ENCODE data around the gene PTPRU. TPM values are rescaled to one million over a fixed set of nuclear protein-coding genes. Genes with fewer than 3 reads are reported as not detected.

Gene PTPRU
- total RNA-seq, 2 experiments from 2014 or later, result 0.16 to 0.56 TPM

DNA sequence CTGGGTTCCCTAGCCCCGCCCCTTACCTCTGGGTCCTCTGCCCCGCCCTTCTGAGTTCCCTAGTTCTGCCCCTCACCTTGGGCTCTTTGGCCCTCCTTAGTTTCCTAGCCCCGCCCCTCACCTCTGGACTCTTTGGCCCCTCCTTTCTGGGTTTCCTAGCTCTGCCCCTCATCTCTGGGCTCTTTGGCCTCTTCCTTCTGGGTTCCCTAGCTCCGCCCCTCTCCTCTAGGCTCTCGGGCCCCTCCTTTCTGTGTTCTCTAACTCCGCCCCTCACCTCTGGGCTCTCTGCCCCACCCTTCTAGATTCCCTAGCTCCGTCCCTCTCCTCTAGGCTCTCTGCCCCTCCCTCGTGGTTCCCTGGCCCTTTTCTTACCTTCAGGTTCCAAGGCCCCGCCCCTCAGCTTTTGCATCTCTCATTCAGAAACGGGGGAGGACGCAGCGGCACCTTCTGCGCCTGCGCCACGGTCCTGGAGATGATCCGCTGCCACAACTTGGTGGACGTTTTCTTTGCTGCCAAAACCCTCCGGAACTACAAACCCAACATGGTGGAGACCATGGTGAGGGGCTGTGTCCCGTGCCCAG is 88.5 kb downstream of the PTPRU start:
- H3K4me3 Mint-ChIP-seq, result no peak overlapping the region

DNA sequence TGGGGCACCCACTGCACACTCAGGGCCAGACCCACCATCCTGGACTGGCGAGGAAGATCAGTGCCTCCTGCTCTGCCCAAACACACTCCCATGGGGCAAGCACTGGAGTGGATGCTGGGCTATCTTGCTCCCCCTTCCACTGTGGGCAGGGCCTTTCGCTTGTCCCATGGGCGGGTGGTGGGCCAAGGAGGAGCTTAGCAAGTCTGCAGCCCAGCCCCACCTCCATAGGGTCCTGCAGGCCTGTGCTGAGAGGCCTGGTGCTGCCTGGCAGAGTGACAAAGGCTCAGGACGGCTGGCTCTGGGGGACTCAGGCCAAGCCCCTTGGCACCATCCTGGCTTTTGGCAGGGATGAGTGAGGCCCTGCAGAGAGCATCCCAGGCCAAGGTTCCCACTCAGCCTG is 89.4 kb downstream of the PTPRU start:
- no peak for DNase-seq
- Histone ChIP-seq H3K27ac (ENCODE audit: low read depth in 1 of 2, low read length in 2 of 2) (no peak overlapping the region), H3K4me3 (ENCODE audit: low read length) (no peak overlapping the region), H3K4me1 (ENCODE audit: insufficient read depth, low read length) (no peaks in the 10 kb centered on the region), H3K36me3 (ENCODE audit: insufficient read depth, low read length) (no peaks in the 10 kb centered on the region), H3K9me3 (ENCODE audit: control insufficient read depth in 1 of 2, insufficient read depth in 1 of 2, low read length in 2 of 2) (no peaks in the 10 kb centered on the region), H3K27me3 (ENCODE audit: control insufficient read depth in 1 of 2, insufficient read depth in 2 of 2, low read length in 2 of 2) (peaks cover 0 to 3% of the 10 kb centered on the region in 2 experiments)
- ATAC-seq (ENCODE audit: poor library complexity), result no peak
- H3K4me3 Mint-ChIP-seq, result no peak overlapping the region
- TF ChIP-seq, protein P1, sequence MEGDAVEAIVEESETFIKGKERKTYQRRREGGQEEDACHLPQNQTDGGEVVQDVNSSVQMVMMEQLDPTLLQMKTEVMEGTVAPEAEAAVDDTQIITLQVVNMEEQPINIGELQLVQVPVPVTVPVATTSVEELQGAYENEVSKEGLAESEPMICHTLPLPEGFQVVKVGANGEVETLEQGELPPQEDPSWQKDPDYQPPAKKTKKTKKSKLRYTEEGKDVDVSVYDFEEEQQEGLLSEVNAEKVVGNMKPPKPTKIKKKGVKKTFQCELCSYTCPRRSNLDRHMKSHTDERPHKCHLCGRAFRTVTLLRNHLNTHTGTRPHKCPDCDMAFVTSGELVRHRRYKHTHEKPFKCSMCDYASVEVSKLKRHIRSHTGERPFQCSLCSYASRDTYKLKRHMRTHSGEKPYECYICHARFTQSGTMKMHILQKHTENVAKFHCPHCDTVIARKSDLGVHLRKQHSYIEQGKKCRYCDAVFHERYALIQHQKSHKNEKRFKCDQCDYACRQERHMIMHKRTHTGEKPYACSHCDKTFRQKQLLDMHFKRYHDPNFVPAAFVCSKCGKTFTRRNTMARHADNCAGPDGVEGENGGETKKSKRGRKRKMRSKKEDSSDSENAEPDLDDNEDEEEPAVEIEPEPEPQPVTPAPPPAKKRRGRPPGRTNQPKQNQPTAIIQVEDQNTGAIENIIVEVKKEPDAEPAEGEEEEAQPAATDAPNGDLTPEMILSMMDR (IDR thresholded peaks at IDR 0.05), result no peak
- CTCF ChIA-PET, result no interaction called here
- no peaks in the 10 kb centered on the region for H3K36me3 Mint-ChIP-seq (ENCODE audit: low read depth)
- H3K27ac Mint-ChIP-seq, result no peak overlapping the region
- no peaks in the 10 kb centered on the region for H3K9me3 Mint-ChIP-seq
- POLR2A ChIA-PET, result no interaction called here
- peaks cover 10% of the 10 kb centered on the region for H3K27me3 Mint-ChIP-seq
- intact Hi-C loops (cut with DNase I, micrococcal nuclease), result no loop called here
- no peaks in the 10 kb centered on the region for H3K4me1 Mint-ChIP-seq (ENCODE audit: low read depth)

More for the DNA sequence above, 88.5 kb downstream of the PTPRU start:
- Mint-ChIP-seq H3K9me3 (no peaks in the 10 kb centered on the region), H3K27me3 (peaks cover 6% of the 10 kb centered on the region), H3K4me1 (ENCODE audit: low read depth) (no peaks in the 10 kb centered on the region), H3K36me3 (ENCODE audit: low read depth) (no peaks in the 10 kb centered on the region), H3K27ac (no peak overlapping the region)
- intact Hi-C loops (cut with DNase I, micrococcal nuclease), result no loop called here
- Histone ChIP-seq H3K4me3 (ENCODE audit: low read length) (no peak overlapping the region), H3K27ac (ENCODE audit: low read depth in 1 of 2, low read length in 2 of 2) (no peak overlapping the region), H3K27me3 (ENCODE audit: control insufficient read depth in 1 of 2, insufficient read depth in 2 of 2, low read length in 2 of 2) (peaks cover 0 to under 1% of the 10 kb centered on the region in 2 experiments), H3K4me1 (ENCODE audit: insufficient read depth, low read length) (no peaks in the 10 kb centered on the region), H3K36me3 (ENCODE audit: insufficient read depth, low read length) (no peaks in the 10 kb centered on the region), H3K9me3 (ENCODE audit: control insufficient read depth in 1 of 2, insufficient read depth in 1 of 2, low read length in 2 of 2) (no peaks in the 10 kb centered on the region)
- TF ChIP-seq, protein P1 (IDR thresholded peaks at IDR 0.05), result no peak
- ChIA-PET POLR2A (interaction anchor here (0.6 kb wide), 1 partner anchor 1561 kb away, joined by 3 read pairs; no protein-coding TSS in a partner anchor), CTCF (no interaction called here)
- no peak for ATAC-seq (ENCODE audit: poor library complexity)
- no peak for DNase-seq

DNA sequence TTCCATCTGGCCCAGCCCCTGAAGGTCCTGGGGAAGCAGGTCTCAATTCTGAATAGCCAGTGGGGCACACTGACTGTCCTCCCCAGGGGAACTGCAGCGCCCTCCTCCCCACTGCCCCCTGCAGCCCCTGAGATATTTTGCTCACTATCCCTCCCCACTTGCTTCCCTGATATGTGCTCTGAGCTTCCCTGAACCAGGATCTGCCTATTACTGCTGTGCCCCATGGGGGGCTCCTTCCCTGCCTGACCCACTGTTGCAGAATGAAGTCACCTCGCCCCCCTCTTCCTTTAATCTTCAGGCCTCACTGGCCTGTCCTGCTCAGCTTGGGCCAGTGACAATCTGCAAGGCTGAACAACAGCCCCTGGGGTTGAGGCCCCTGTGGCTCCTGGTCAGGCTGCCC is 89.8 kb downstream of the PTPRU start:
- no peaks in the 10 kb centered on the region for H3K4me1 Mint-ChIP-seq (ENCODE audit: low read depth)
- H3K36me3 Mint-ChIP-seq (ENCODE audit: low read depth), result no peaks in the 10 kb centered on the region
- Histone ChIP-seq H3K27me3 (ENCODE audit: control insufficient read depth in 1 of 2, insufficient read depth in 2 of 2, low read length in 2 of 2) (peaks cover 0 to 3% of the 10 kb centered on the region in 2 experiments), H3K4me1 (ENCODE audit: insufficient read depth, low read length) (no peaks in the 10 kb centered on the region), H3K9me3 (ENCODE audit: control insufficient read depth in 1 of 2, insufficient read depth in 1 of 2, low read length in 2 of 2) (no peaks in the 10 kb centered on the region), H3K4me3 (ENCODE audit: low read length) (no peak overlapping the region), H3K36me3 (ENCODE audit: insufficient read depth, low read length) (no peaks in the 10 kb centered on the region), H3K27ac (ENCODE audit: low read depth in 1 of 2, low read length in 2 of 2) (no peak overlapping the region)
- DNase-seq, result no peak
- ChIA-PET POLR2A (no interaction called here), CTCF (no interaction called here)
- no peak overlapping the region for H3K4me3 Mint-ChIP-seq
- H3K9me3 Mint-ChIP-seq, result no peaks in the 10 kb centered on the region
- intact Hi-C loops (cut with DNase I, micrococcal nuclease), result no loop called here
- H3K27me3 Mint-ChIP-seq, result peaks cover 10% of the 10 kb centered on the region
- ATAC-seq (ENCODE audit: poor library complexity), result no peak
- H3K27ac Mint-ChIP-seq, result no peak overlapping the region
- TF ChIP-seq, protein P1 (IDR thresholded peaks at IDR 0.05), result no peak

Measured in CD4-positive, alpha-beta T cell (primary cell).